ENCODE data around the gene PMAIP1. TPM values are rescaled to one million over a fixed set of nuclear protein-coding genes. Genes with fewer than 3 reads are reported as not detected.

Gene PMAIP1
- total RNA-seq, 2 donors from 2014 or later: not detected

- DNase-seq (ENCODE audit: low spot score): no peak
- no peak for ATAC-seq (ENCODE audit: insufficient number of reproducible peaks, low FRiP score, low read depth)
- Histone ChIP-seq H3K27ac (no peak overlapping the region), H3K36me3 (no peaks in the 10 kb centered on the region), H3K27me3 (replicated peaks; ENCODE audit: insufficient read depth) (no peaks in the 10 kb centered on the region), H3K4me3 (no peak overlapping the region), H3K9me3 (no peaks in the 10 kb centered on the region), H3K4me1 (ENCODE audit: control insufficient read depth in 1 of 2, low read depth in 2 of 2) (no peaks in the 10 kb centered on the region)
- TF ChIP-seq, protein P1, sequence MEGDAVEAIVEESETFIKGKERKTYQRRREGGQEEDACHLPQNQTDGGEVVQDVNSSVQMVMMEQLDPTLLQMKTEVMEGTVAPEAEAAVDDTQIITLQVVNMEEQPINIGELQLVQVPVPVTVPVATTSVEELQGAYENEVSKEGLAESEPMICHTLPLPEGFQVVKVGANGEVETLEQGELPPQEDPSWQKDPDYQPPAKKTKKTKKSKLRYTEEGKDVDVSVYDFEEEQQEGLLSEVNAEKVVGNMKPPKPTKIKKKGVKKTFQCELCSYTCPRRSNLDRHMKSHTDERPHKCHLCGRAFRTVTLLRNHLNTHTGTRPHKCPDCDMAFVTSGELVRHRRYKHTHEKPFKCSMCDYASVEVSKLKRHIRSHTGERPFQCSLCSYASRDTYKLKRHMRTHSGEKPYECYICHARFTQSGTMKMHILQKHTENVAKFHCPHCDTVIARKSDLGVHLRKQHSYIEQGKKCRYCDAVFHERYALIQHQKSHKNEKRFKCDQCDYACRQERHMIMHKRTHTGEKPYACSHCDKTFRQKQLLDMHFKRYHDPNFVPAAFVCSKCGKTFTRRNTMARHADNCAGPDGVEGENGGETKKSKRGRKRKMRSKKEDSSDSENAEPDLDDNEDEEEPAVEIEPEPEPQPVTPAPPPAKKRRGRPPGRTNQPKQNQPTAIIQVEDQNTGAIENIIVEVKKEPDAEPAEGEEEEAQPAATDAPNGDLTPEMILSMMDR (IDR thresholded peaks at IDR 0.05): no peak
Observed at GRCh38 chr18:59940068-59940467, 40.3 kb downstream of the PMAIP1 start.

- no peaks in the 10 kb centered on the region for H3K4me1 ChIP-seq (ENCODE audit: control insufficient read depth in 1 of 2, low read depth in 2 of 2)
- no peaks in the 10 kb centered on the region for H3K9me3 ChIP-seq
- TF ChIP-seq, protein P1 (IDR thresholded peaks at IDR 0.05): no peak
- H3K27me3 ChIP-seq (replicated peaks; ENCODE audit: insufficient read depth): no peaks in the 10 kb centered on the region
- no peak for DNase-seq (ENCODE audit: low spot score)
- no peak overlapping the region for H3K27ac ChIP-seq
- no peak overlapping the region for H3K4me3 ChIP-seq
- H3K36me3 ChIP-seq: no peaks in the 10 kb centered on the region
- ATAC-seq (ENCODE audit: insufficient number of reproducible peaks, low FRiP score, low read depth): no peak
Observed at GRCh38 chr18:59941331-59941730, 41.5 kb downstream of the PMAIP1 start.

DNA sequence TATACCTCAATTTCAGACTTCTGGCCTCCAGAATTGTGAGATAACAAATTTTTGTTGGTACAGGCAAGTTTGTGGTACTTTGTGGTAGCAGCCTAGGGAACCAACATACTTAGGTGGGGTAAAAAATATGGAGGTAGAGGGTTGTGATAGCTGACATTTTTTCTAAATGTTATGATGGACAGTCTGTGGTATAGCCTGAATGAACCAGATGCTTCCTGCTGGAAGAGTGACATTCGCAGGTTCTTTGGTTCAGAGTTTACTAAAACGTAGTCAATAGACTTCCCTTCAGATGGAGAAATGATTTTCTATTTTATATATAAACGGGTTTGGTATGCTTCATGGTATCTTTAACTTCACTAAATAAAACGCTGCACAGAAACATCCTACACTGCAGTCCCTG, 42.8 kb downstream of the PMAIP1 start:
- TF ChIP-seq, protein P1 (IDR thresholded peaks at IDR 0.05): no peak

GRCh38 chr18:59945544-59945943, 45.7 kb downstream of the PMAIP1 start:
- TF ChIP-seq, protein P1 (IDR thresholded peaks at IDR 0.05): no peak
- no peaks in the 10 kb centered on the region for H3K4me1 ChIP-seq (ENCODE audit: control insufficient read depth in 1 of 2, low read depth in 2 of 2)
- no peak for ATAC-seq (ENCODE audit: insufficient number of reproducible peaks, low FRiP score, low read depth)
- no peaks in the 10 kb centered on the region for H3K27me3 ChIP-seq (replicated peaks; ENCODE audit: insufficient read depth)
- no peaks in the 10 kb centered on the region for H3K9me3 ChIP-seq
- no peak for DNase-seq (ENCODE audit: low spot score)
- no peak overlapping the region for H3K4me3 ChIP-seq
- no peak overlapping the region for H3K27ac ChIP-seq
- H3K36me3 ChIP-seq: no peaks in the 10 kb centered on the region

More for the DNA sequence above, 42.8 kb downstream of the PMAIP1 start:
- H3K4me3 ChIP-seq: no peak overlapping the region
- H3K27me3 ChIP-seq (replicated peaks; ENCODE audit: insufficient read depth): no peaks in the 10 kb centered on the region
- no peaks in the 10 kb centered on the region for H3K36me3 ChIP-seq
- H3K9me3 ChIP-seq: no peaks in the 10 kb centered on the region
- no peak for DNase-seq (ENCODE audit: low spot score)
- no peak for ATAC-seq (ENCODE audit: insufficient number of reproducible peaks, low FRiP score, low read depth)
- no peaks in the 10 kb centered on the region for H3K4me1 ChIP-seq (ENCODE audit: control insufficient read depth in 1 of 2, low read depth in 2 of 2)
- no peak overlapping the region for H3K27ac ChIP-seq

DNA sequence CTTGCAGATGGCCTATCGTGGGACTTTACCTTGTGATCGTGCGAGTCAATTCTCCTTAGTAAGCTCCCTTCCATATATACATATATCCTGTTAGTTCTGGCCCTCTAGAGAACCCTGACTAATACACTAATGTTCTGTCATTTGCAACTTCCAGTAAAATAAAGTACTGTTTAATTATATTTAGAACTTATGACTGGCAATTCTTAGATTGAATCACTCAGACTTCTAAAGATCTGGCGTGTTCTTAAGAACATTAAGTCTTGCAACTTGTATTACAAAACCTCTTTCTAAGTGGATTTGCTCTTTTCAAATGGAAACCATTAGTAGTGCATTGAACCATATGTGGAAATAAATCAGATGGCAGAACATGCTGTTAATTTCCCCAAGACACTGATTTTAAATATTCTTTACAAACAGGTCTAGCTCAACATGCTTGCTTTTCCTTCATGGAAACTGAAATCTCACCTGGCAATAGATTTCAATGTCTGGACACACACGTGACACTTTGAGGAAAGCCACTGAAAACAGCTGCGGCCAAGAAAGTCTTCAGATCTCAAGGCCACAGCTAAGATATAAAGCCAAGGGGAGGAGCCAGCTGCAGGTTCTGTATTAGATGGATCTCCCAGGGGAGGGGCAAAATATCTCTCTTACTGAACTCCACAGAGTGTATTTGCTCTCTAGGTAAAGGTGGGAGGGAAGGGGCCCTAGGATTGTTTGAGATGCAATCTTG, 50.6 kb downstream of the PMAIP1 start:
- TF ChIP-seq, protein P1 (IDR thresholded peaks at IDR 0.05): no peak
- Histone ChIP-seq H3K36me3 (no peaks in the 10 kb centered on the region), H3K27me3 (replicated peaks; ENCODE audit: insufficient read depth) (no peaks in the 10 kb centered on the region), H3K9me3 (no peaks in the 10 kb centered on the region), H3K4me3 (no peak overlapping the region), H3K27ac (no peak overlapping the region), H3K4me1 (ENCODE audit: control insufficient read depth in 1 of 2, low read depth in 2 of 2) (no peaks in the 10 kb centered on the region)
- no peak for ATAC-seq (ENCODE audit: insufficient number of reproducible peaks, low FRiP score, low read depth)
- DNase-seq (ENCODE audit: low spot score): no peak

Data from thoracic aorta (tissue), 2 donors.